Measurements from ENCODE around the gene CAMSAP2.

Gene CAMSAP2

DNA sequence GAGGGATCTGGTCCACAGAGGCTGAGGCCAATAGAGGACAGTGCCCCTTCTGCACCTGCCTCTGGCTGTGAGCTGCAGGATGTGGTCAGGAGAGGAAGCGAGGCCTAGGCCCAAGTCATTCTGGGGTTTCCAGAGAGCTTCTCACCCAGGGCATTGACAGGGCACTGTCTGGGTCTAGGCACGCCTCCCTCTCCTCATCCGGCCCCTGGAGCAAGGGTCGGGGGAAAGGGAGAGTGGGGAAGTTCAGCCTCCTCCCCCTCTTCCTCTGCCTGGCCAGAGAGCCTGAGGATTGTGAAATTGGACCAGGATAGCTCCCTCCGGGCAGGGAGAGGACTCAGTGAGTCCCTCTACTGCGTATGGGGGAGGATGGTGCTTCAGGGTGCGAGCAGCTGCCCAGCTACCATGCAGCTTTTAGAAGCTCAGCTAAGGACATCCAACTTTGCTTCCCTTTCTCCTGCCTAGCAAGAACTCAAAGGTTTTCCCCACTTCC, 149.7 kb downstream of the CAMSAP2 start:
- no peaks in the 10 kb centered on the region for H3K27me3 ChIP-seq (ENCODE audit: insufficient read depth, low read depth)
- H3K36me3 ChIP-seq (ENCODE audit: insufficient read depth), result no peaks in the 10 kb centered on the region
- H2AFZ ChIP-seq (ENCODE audit: low read depth), result peak overlapping the region; percentile 32
- H3K79me2 ChIP-seq (ENCODE audit: insufficient read depth, low read depth), result peaks cover 16% of the 10 kb centered on the region
- H4K20me1 ChIP-seq (ENCODE audit: insufficient read depth), result no peaks in the 10 kb centered on the region
- TF ChIP-seq, protein P1, sequence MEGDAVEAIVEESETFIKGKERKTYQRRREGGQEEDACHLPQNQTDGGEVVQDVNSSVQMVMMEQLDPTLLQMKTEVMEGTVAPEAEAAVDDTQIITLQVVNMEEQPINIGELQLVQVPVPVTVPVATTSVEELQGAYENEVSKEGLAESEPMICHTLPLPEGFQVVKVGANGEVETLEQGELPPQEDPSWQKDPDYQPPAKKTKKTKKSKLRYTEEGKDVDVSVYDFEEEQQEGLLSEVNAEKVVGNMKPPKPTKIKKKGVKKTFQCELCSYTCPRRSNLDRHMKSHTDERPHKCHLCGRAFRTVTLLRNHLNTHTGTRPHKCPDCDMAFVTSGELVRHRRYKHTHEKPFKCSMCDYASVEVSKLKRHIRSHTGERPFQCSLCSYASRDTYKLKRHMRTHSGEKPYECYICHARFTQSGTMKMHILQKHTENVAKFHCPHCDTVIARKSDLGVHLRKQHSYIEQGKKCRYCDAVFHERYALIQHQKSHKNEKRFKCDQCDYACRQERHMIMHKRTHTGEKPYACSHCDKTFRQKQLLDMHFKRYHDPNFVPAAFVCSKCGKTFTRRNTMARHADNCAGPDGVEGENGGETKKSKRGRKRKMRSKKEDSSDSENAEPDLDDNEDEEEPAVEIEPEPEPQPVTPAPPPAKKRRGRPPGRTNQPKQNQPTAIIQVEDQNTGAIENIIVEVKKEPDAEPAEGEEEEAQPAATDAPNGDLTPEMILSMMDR (conservative IDR thresholded peaks at IDR 0.05; ENCODE audit: low read depth, low read length), result no peak
- H3K4me1 ChIP-seq (ENCODE audit: low read depth, poor library complexity, severe bottlenecking), result peaks cover 91% of the 10 kb centered on the region
- peak overlapping the region; percentile 98 for H3K4me2 ChIP-seq
- H3K27ac ChIP-seq, result peak overlapping the region; percentile 54
- H3K4me3 ChIP-seq (IDR thresholded peaks at IDR 0.05; ENCODE audit: insufficient read depth, low read depth, low read length), result peak overlapping the region; percentile 66
- H3K9ac ChIP-seq, result peak overlapping the region; percentile 26; the same call in 1 of the 2 replicates

DNA sequence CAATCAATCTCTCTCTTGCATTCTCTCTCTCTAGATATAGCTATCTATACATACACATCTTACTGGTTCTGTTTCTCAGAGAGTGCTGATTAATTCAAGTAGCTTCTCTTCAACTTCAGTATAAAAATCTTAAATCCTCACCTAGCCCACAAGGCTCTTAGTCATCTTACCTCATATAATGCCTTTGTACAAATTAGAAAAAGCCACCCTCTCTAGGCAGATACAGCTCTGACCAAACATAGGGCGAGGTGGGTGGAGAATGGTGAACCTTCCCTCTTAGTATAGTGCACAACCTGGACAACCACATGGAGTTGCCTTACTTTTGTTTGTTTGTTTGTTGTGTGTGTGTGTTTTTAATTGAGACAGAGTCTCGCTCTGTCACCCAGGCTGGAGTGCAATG, 150.9 kb downstream of the CAMSAP2 start:
- Histone ChIP-seq H3K27me3 (ENCODE audit: insufficient read depth, low read depth) (no peaks in the 10 kb centered on the region), H3K9ac (no peak overlapping the region), H3K4me3 (IDR thresholded peaks at IDR 0.05; ENCODE audit: insufficient read depth, low read depth, low read length) (no peak overlapping the region), H3K4me2 (peak overlapping the region; percentile 98; the same call in 1 of the 2 replicates), H2AFZ (ENCODE audit: low read depth) (no peak overlapping the region), H3K79me2 (ENCODE audit: insufficient read depth, low read depth) (peaks cover 26% of the 10 kb centered on the region), H3K27ac (no peak overlapping the region), H4K20me1 (ENCODE audit: insufficient read depth) (no peaks in the 10 kb centered on the region), H3K36me3 (ENCODE audit: insufficient read depth) (no peaks in the 10 kb centered on the region), H3K4me1 (ENCODE audit: low read depth, poor library complexity, severe bottlenecking) (peaks cover 96% of the 10 kb centered on the region)
- TF ChIP-seq, protein P1 (conservative IDR thresholded peaks at IDR 0.05; ENCODE audit: low read depth, low read length), result no peak

DNA sequence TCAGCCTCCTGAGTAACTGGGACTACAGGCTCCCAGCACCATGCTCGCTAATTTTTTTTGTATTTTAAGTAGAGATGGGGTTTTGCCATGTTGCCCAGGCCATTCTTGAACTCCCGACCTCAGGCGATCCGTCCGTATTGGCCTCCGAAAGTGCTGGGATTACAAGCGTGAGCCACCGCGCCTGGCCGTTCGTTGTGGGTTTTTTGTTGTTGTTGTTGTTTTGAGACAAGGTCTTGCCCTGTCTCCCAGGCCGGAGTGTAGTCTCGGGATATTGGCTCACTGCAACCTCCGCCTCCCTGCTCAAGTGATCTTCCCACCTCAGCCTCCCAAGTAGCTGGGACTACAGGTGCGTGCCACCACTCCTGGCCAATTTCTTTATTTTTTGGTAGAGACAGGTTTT, 151.3 kb downstream of the CAMSAP2 start:
- H3K79me2 ChIP-seq (ENCODE audit: insufficient read depth, low read depth), result peaks cover 26% of the 10 kb centered on the region
- no peak overlapping the region for H3K4me3 ChIP-seq (IDR thresholded peaks at IDR 0.05; ENCODE audit: insufficient read depth, low read depth, low read length)
- H3K36me3 ChIP-seq (ENCODE audit: insufficient read depth), result no peaks in the 10 kb centered on the region
- no peak overlapping the region for H3K27ac ChIP-seq
- no peaks in the 10 kb centered on the region for H3K27me3 ChIP-seq (ENCODE audit: insufficient read depth, low read depth)
- H3K4me1 ChIP-seq (ENCODE audit: low read depth, poor library complexity, severe bottlenecking), result peaks cover 96% of the 10 kb centered on the region
- H3K9ac ChIP-seq, result no peak overlapping the region
- H4K20me1 ChIP-seq (ENCODE audit: insufficient read depth), result no peaks in the 10 kb centered on the region
- TF ChIP-seq, protein P1 (conservative IDR thresholded peaks at IDR 0.05; ENCODE audit: low read depth, low read length), result no peak
- peak overlapping the region; percentile 98 for H3K4me2 ChIP-seq
- no peak overlapping the region for H2AFZ ChIP-seq (ENCODE audit: low read depth)

DNA sequence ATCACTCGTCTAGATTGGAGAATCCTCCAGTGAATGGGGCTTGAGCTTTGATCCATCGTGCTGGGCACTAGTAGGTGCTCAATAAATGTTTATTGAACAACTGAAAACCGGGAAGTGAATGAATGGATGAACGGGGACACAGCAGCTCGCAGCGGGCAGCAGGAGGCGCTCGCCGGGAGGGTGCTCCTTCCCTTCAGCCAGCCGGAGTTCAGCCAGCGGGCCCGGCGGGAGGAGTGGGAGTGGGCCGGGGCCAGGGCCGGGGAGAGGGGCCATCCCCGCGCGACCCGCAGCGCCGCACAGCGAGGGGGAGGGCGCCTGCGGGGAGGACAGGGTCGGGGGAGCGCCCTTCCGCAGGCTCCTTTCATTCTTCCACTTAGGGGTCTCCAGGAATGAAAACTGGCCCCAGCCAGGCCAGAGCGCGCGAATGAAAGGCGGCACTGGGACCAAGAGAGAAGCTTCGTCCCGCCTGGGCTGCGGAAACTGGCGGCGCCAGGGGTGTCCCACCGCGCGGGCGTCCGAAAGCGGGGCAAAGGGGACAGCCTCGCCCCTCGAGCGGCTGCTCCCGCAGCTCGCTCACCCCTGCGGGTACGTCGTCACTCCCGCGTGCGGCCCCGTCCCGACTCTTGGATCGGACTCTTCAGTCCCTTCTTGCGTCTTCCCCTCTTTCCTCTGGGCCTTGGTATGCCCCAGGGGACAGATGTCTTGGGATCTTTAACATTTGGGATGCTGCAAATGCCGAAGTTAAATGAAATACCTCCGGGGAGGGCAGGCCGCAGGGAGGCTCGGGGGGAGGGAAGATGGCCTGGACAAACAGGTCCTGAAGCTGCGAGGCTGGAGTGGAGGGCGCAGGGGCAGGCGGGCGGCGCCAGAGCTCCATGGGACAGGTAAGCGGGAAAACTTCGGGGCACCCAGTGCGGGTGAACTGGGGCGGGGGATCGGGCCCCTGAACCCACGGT, 152.4 kb downstream of the CAMSAP2 start:
- TF ChIP-seq, protein P1 (conservative IDR thresholded peaks at IDR 0.05; ENCODE audit: low read depth, low read length), result peak; percentile 77
- Histone ChIP-seq H3K27ac (peak overlapping the region; percentile 68), H3K36me3 (ENCODE audit: insufficient read depth) (no peaks in the 10 kb centered on the region), H3K79me2 (ENCODE audit: insufficient read depth, low read depth) (peaks cover 26% of the 10 kb centered on the region), H2AFZ (ENCODE audit: low read depth) (peak overlapping the region; percentile 89), H3K4me3 (IDR thresholded peaks at IDR 0.05; ENCODE audit: insufficient read depth, low read depth, low read length) (peak overlapping the region; percentile 96), H4K20me1 (ENCODE audit: insufficient read depth) (no peaks in the 10 kb centered on the region), H3K4me1 (ENCODE audit: low read depth, poor library complexity, severe bottlenecking) (peaks cover 96% of the 10 kb centered on the region), H3K27me3 (ENCODE audit: insufficient read depth, low read depth) (no peaks in the 10 kb centered on the region), H3K9ac (peak overlapping the region; percentile 85), H3K4me2 (peak overlapping the region; percentile 98)
